ENCODE measurements around the gene ADAMTS1.
A peak's percentile ranks its signal among the peaks of the same experiment; 100 is the strongest.

Gene ADAMTS1

GRCh38 chr21:26812173-26812572, 33.0 kb downstream of the ADAMTS1 start:
- DNase-seq, result no peak

GRCh38 chr21:26811482-26811881, 33.7 kb downstream of the ADAMTS1 start:
- DNase-seq, result no peak

- DNase-seq, result peak; percentile 41
Measured at GRCh38 chr21:26810676-26811415, 34.4 kb downstream of the ADAMTS1 start.

- DNase-seq, result no peak
Measured at GRCh38 chr21:26810266-26810665, 34.9 kb downstream of the ADAMTS1 start.

- DNase-seq, result no peak
Measured at GRCh38 chr21:26809745-26810144, 35.5 kb downstream of the ADAMTS1 start.

- DNase-seq, result peak; percentile 58
Measured at GRCh38 chr21:26806801-26807295, 38.4 kb downstream of the ADAMTS1 start.

GRCh38 chr21:26804895-26805609, 40.2 kb downstream of the ADAMTS1 start:
- peak; percentile 81 for DNase-seq

GRCh38 chr21:26801498-26801897, 43.7 kb downstream of the ADAMTS1 start:
- DNase-seq, result peak; percentile 92

GRCh38 chr21:26800970-26801431, 44.2 kb downstream of the ADAMTS1 start:
- peak; percentile 72 for DNase-seq

GRCh38 chr21:26800455-26800854, 44.8 kb downstream of the ADAMTS1 start:
- DNase-seq, result no peak

- DNase-seq, result no peak
Measured at GRCh38 chr21:26800001-26800400, 45.2 kb downstream of the ADAMTS1 start.

GRCh38 chr21:26798856-26799751, 46.1 kb downstream of the ADAMTS1 start:
- DNase-seq, result peak; percentile 42

- no peak for DNase-seq
Measured at GRCh38 chr21:26797878-26798456, 47.2 kb downstream of the ADAMTS1 start.

- DNase-seq, result peak; percentile 92
Measured at GRCh38 chr21:26795866-26796329, 49.3 kb downstream of the ADAMTS1 start.

- DNase-seq, result no peak
Measured at GRCh38 chr21:26795412-26795805, 49.8 kb downstream of the ADAMTS1 start.

- DNase-seq, result no peak
Measured at GRCh38 chr21:26794597-26795411, 50.4 kb downstream of the ADAMTS1 start.

GRCh38 chr21:26790296-26790695, 54.9 kb downstream of the ADAMTS1 start:
- no peak for DNase-seq

GRCh38 chr21:26788790-26789189, 56.4 kb downstream of the ADAMTS1 start:
- no peak for DNase-seq

All from fibroblast of skin of right biceps (primary cell).